WTC11 (cell line): ENCODE results near the gene GSG1L. TPM values are rescaled to one million over a fixed set of nuclear protein-coding genes. Genes with fewer than 3 reads are reported as not detected.

ENCODE experiments used
- ATAC-seq: fragments of 200-7000 bp; cut with Tn5 transposase; 2 replicates; pipeline ENCODE4 v1.10.0; 2021; ENCODE audit warnings: mild to moderate bottlenecking, moderate library complexity
- CTCF ChIA-PET: fragments of 300-600 bp; sonication (Branson Sonifier 250); formaldehyde crosslinking; loops from one replicate; lab custom pipeline; 2021; ENCODE audit warnings: antibody characterized with exemption; lab: Charles Lee
- POLR2A ChIA-PET: fragments of 350-600 bp; sonication (Branson Sonifier 250); formaldehyde crosslinking; loops from one replicate; lab custom pipeline; 2021; ENCODE audit warnings: antibody characterized with exemption; lab: Charles Lee
- DNase-seq: peaks from one replicate; pipeline ENCODE4 v3.0.0; 2021; ENCODE audit warnings: low spot score
- H3K27ac Mint-ChIP-seq: 2 replicates; pipeline ENCODE4 v1.8.0; 2021; ENCODE audit warnings: mixed read lengths
- H3K27me3 Mint-ChIP-seq: 2 replicates; pipeline ENCODE4 v1.8.0; 2021; ENCODE audit warnings: low read depth, mild to moderate bottlenecking, moderate library complexity, mixed read lengths
- H3K36me3 Mint-ChIP-seq: 2 replicates; pipeline ENCODE4 v1.8.0; 2021; ENCODE audit warnings: mixed read lengths
- H3K4me1 Mint-ChIP-seq: 2 replicates; pipeline ENCODE4 v1.8.0; 2022; ENCODE audit warnings: mixed read lengths
- H3K4me3 Mint-ChIP-seq: 2 replicates; pipeline ENCODE4 v1.8.0; 2021; ENCODE audit warnings: mild to moderate bottlenecking, moderate library complexity, mixed read lengths
- H3K9me3 Mint-ChIP-seq: 2 replicates; pipeline ENCODE4 v1.8.0; 2021; ENCODE audit warnings: mixed read lengths
- GRHL2 ChIP-seq: fragments of 250-450 bp; sonication (Bioruptor Pico); IDR thresholded peaks from 2 replicates; pipeline ENCODE4 v1.8.0; 2022; ENCODE audit warnings: mild to moderate bottlenecking, moderate library complexity; ENCODE audit not compliant: insufficient replicate concordance, severe bottlenecking
- ZNF317 ChIP-seq: sonication (generic); formaldehyde crosslinking; IDR thresholded peaks from 2 replicates; pipeline ENCODE4 v1.8.1; 2023; ENCODE audit warnings: low read depth, mild to moderate bottlenecking, moderate library complexity, missing genetic modification reagents, borderline replicate concordance
- ZNF396 ChIP-seq: fragments of 250-450 bp; sonication (Bioruptor Pico); IDR thresholded peaks from 2 replicates; pipeline ENCODE4 v1.8.0; 2021; ENCODE audit warnings: mild to moderate bottlenecking, moderate library complexity, borderline replicate concordance
- total RNA-seq: library from RNA; stranded (reverse); gene quantifications from 3 replicates; pipeline ENCODE4 v1.2.3, GENCODE V29; 2021

The GSG1L gene
- total RNA-seq, 1 experiment from 2014 or later, result 0.28 TPM

GRCh38 chr16:27738596-27738995, 324.9 kb downstream of the GSG1L start:
- Mint-ChIP-seq H3K27ac (no peak overlapping the region), H3K9me3 (peaks cover 3% of the 10 kb centered on the region; the same call in 1 of the 2 replicates), H3K36me3 (peaks cover 10% of the 10 kb centered on the region), H3K4me1 (no peaks in the 10 kb centered on the region), H3K27me3 (no peaks in the 10 kb centered on the region), H3K4me3 (no peak overlapping the region)
- ChIA-PET POLR2A (no interaction called here), CTCF (interaction anchor here (0.8 to 1.2 kb wide), 2 partner anchors 18 to 40 kb away, joined by 4 read pairs; no protein-coding TSS in a partner anchor)
- DNase-seq (no peak), ATAC-seq (no peak)
- TF ChIP-seq ZNF317 (CRISPR knock-in tag), result no peak
- TF ChIP-seq GRHL2 (CRISPR knock-in tag), result no peak
- no peak for TF ChIP-seq ZNF396 (CRISPR knock-in tag)

Other genes starting within 250 kb of the GSG1L start
- gene XPO6, start 148.3 kb upstream of the GSG1L start, total RNA-seq, result 125 to 160 TPM (median 133 TPM) in 3 replicates
- 79.4 to 85.7 TPM (median 82.6 TPM) in 3 replicates for gene SBK1, start 228.8 kb upstream of the GSG1L start, total RNA-seq